HepG2 (cell line): Measurements from ENCODE around the gene COPB2. TPM values are rescaled to one million over a fixed set of nuclear protein-coding genes. Genes with fewer than 3 reads are reported as not detected.

Source experiments
- ATAC-seq: fragments of 200-7000 bp; cut with Tn5 transposase; 3 replicates; pipeline ENCODE4 v1.9.1; 2020; ENCODE audit warnings: mild to moderate bottlenecking, moderate library complexity
- Bru-seq: library from RNA; stranded (reverse); fragments of 400-500 nt; gene quantifications from one replicate; lab custom pipeline; 2021; lab: Mats Ljungman, UMichigan
- BruChase-seq, 2 experiments: library from RNA; stranded (reverse); fragments of 400-500 nt; gene quantifications; one replicate each; lab custom pipeline; 2021; lab: Mats Ljungman, UMichigan
- BruUV-seq: library from RNA; stranded (reverse); fragments of 400-500 nt; replicated peaks from 2 replicates; lab custom pipeline; 2021; lab: Mats Ljungman, UMichigan
- CTCF ChIA-PET: fragments of 300-600 bp; formaldehyde crosslinking; extraction: SDS; loops from one replicate; lab custom pipeline; 2021; ENCODE audit warnings: low total read pairs, inconsistent platforms, low intra/inter-chr PET ratio; lab: Yijun Ruan, JAX
- POLR2A ChIA-PET: fragments of 350-600 bp; sonication (Branson Sonifier 250); formaldehyde crosslinking; loops from one replicate; lab custom pipeline; 2020; ENCODE audit warnings: antibody characterized with exemption, inconsistent platforms; lab: Yijun Ruan, JAX
- DNase-seq: peaks from one replicate; pipeline ENCODE4 v3.0.0-alpha.2; 2015; ENCODE audit warnings: low spot score
- FAIRE-seq: peaks from 3 replicates; lab custom pipeline; 2011; peaks lifted over from hg19 to GRCh38; lab: Jason Lieb, UNC
- H2AFZ ChIP-seq: one replicate; pipeline ENCODE4 v1.6.1; 2011; ENCODE audit warnings: low read length, inconsistent platforms
- H3K27ac ChIP-seq: fragments of 300-600 bp; 3 replicates; pipeline ENCODE4 v1.8.0; 2011; ENCODE audit warnings: mixed run types, mild to moderate bottlenecking, mixed read lengths, low read length, inconsistent platforms; ENCODE audit not compliant: insufficient read depth; ENCODE audit errors: extremely low read length
- H3K27me3 ChIP-seq, 2 experiments: fragments of 200-600 bp in 1 of 2; 2 replicates in 1 of 2; 3 replicates in 1 of 2; pipeline versions ENCODE4 v1.6.0 to v1.8.0; 2011; ENCODE audit warnings: low read length in 2 of 2, mild to moderate bottlenecking in 2 of 2, moderate library complexity in 2 of 2, inconsistent platforms in 1 of 2; ENCODE audit not compliant: insufficient read depth in 2 of 2, control insufficient read depth in 1 of 2
- H3K36me3 ChIP-seq, 2 experiments: fragments of 200-600 bp in 1 of 2; replicated peaks in 1 of 2; 2 replicates in 1 of 2; 3 replicates in 1 of 2; pipeline versions ENCODE4 v1.5.1 to v1.8.0; 2011; ENCODE audit warnings: low read length in 2 of 2, inconsistent platforms in 1 of 2; ENCODE audit not compliant: insufficient read depth in 2 of 2, control insufficient read depth in 1 of 2
- H3K4me1 ChIP-seq: 2 replicates; pipeline ENCODE4 v1.5.1; 2012; ENCODE audit warnings: low read length, inconsistent platforms; ENCODE audit not compliant: insufficient read depth
- H3K4me2 ChIP-seq: 2 replicates; pipeline ENCODE4 v1.6.0; 2011; ENCODE audit warnings: low read depth, low read length, inconsistent platforms
- H3K4me3 ChIP-seq, 3 experiments: fragments of 200-600 bp in 1 of 3; sonication (generic), shearing (Covaris generic) in 1 of 3; replicated peaks in 1 of 3; 2 replicates each; pipeline ENCODE4 v1.5.1; 2011 to 2016; ENCODE audit warnings: low read length in 3 of 3, inconsistent platforms in 2 of 3, low read depth in 2 of 3, mild to moderate bottlenecking in 2 of 3, control low read depth in 1 of 3, mixed read lengths in 1 of 3; ENCODE audit not compliant: insufficient read depth in 1 of 3
- H3K79me2 ChIP-seq: one replicate; pipeline ENCODE4 v1.6.1; 2011; ENCODE audit warnings: low read length, inconsistent platforms; ENCODE audit not compliant: insufficient read depth
- H3K9ac ChIP-seq: 2 replicates; pipeline ENCODE4 v1.6.0; 2011; ENCODE audit warnings: mild to moderate bottlenecking, low read depth, low read length, inconsistent platforms; ENCODE audit not compliant: insufficient read depth
- H3K9me3 ChIP-seq: 2 replicates; pipeline ENCODE4 v1.5.1; 2012; ENCODE audit warnings: mild to moderate bottlenecking, low read length
- H4K20me1 ChIP-seq: 2 replicates; pipeline ENCODE4 v1.6.0; 2011; ENCODE audit warnings: inconsistent platforms, mild to moderate bottlenecking, low read length, moderate library complexity; ENCODE audit not compliant: insufficient read depth
- HOXD1 ChIP-seq: sonication (generic); formaldehyde crosslinking; IDR thresholded peaks from 2 replicates; pipeline ENCODE4 v1.5.0; 2020; ENCODE audit warnings: missing genetic modification reagents
- KDM2A ChIP-seq: sonication (generic); formaldehyde crosslinking; IDR thresholded peaks from 2 replicates; pipeline ENCODE4 v1.4.0; 2020; ENCODE audit warnings: low read depth, missing genetic modification reagents, borderline replicate concordance
- NR1H2 ChIP-seq: sonication (generic); formaldehyde crosslinking; IDR thresholded peaks from 2 replicates; pipeline ENCODE4 v1.8.1; 2022; ENCODE audit warnings: low read depth, missing genetic modification reagents, borderline replicate concordance
- SMARCE1 ChIP-seq: fragments of 450-650 bp; IDR thresholded peaks from 2 replicates; pipeline ENCODE4 v1.6.1; 2017; ENCODE audit warnings: borderline replicate concordance
- TFDP1 ChIP-seq: IDR thresholded peaks from 2 replicates; pipeline ENCODE4 v1.6.1; 2016; ENCODE audit warnings: missing compliant biosample characterization, missing genetic modification reagents, borderline replicate concordance
- TRAFD1 ChIP-seq: sonication (generic); formaldehyde crosslinking; IDR thresholded peaks from 2 replicates; pipeline ENCODE4 v1.5.1; 2020; ENCODE audit warnings: missing genetic modification reagents, mild to moderate bottlenecking, borderline replicate concordance
- ZFP62 ChIP-seq: sonication (generic); formaldehyde crosslinking; IDR thresholded peaks from 2 replicates; pipeline ENCODE4 v1.4.0; 2020; ENCODE audit warnings: missing genetic modification reagents
- ZIK1 ChIP-seq: sonication (generic); formaldehyde crosslinking; IDR thresholded peaks from 2 replicates; pipeline ENCODE4 v1.5.0; 2020; ENCODE audit warnings: mild to moderate bottlenecking, low read depth, missing genetic modification reagents, borderline replicate concordance
- ZKSCAN8 ChIP-seq: IDR thresholded peaks from 2 replicates; pipeline ENCODE4 v1.6.1; 2016; ENCODE audit warnings: borderline replicate concordance, missing genetic modification reagents, missing compliant biosample characterization
- ZNF124 ChIP-seq: sonication (generic); formaldehyde crosslinking; IDR thresholded peaks from 2 replicates; pipeline ENCODE4 v1.4.0; 2020; ENCODE audit warnings: missing genetic modification reagents
- ZNF264 ChIP-seq: sonication (generic); formaldehyde crosslinking; IDR thresholded peaks from 2 replicates; pipeline ENCODE4 v1.4.0; 2020; ENCODE audit warnings: missing genetic modification reagents
- ZNF563 ChIP-seq: sonication (generic); formaldehyde crosslinking; IDR thresholded peaks from 2 replicates; pipeline ENCODE4 v1.8.0; 2022; ENCODE audit warnings: mild to moderate bottlenecking, moderate library complexity, missing genetic modification reagents
- ZNF660 ChIP-seq: sonication (generic); formaldehyde crosslinking; IDR thresholded peaks from 2 replicates; pipeline ENCODE4 v1.5.1; 2020; ENCODE audit warnings: mild to moderate bottlenecking, low read depth, missing genetic modification reagents, borderline replicate concordance
- ZSCAN12 ChIP-seq: sonication (generic); formaldehyde crosslinking; IDR thresholded peaks from 2 replicates; pipeline ENCODE4 v1.9.0; 2021; ENCODE audit warnings: mild to moderate bottlenecking, missing genetic modification reagents
- WGBS: methylation state at CpG from one replicate; pipeline ENCODE4 v1.1.6; 2017; ENCODE audit warnings: low lambda C conversion rate; 5-methylcytosine and 5-hydroxymethylcytosine counted together
- in situ Hi-C: cut with HindIII; loops from 2 replicates; pipeline ENCODE4 v1.10.0; 2017; ENCODE audit warnings: low pct_unique_long_range_greater_than_20kb; ENCODE audit not compliant: extremely low pct_ligation_motif_present
- intact Hi-C: fragments of 100-400 bp; cut with micrococcal nuclease; formaldehyde crosslinking; loops from one replicate; pipeline ENCODE4 v1.10.0; 2022; ENCODE audit not compliant: unreplicated experiment
- long read RNA-seq, 2 experiments: library from RNA in 1 of 2; library from polyadenylated mRNA in 1 of 2; stranded (forward) in 1 of 2; unstranded in 1 of 2; transcript quantifications; one replicate each; pipeline ENCODE4 v2.0.0, GENCODE V29; 2019 to 2022
- polyA minus RNA-seq, 3 experiments: library from RNA; depleted of rRNA, polyadenylated mRNA; stranded (reverse); fragments of >200 nt; gene quantifications; 2 replicates each; pipeline ENCODE4 v1.2.3, GENCODE V29; 2011; ENCODE audit warnings: low replicate concordance in 1 of 3
- polyA plus RNA-seq, 8 experiments: library from polyadenylated mRNA; depleted of rRNA in 3 of 8; stranded (reverse) in 7 of 8; unstranded in 1 of 8; fragments of >200 nt; fragmentation: Illumina TruSeq in 4 of 8; extraction: Trizol in 4 of 8; gene quantifications; 2 replicates each; pipeline versions ENCODE4 v1.2.1 to v1.2.3, GENCODE V29; 2011 to 2016; ENCODE audit warnings: low read depth in 4 of 8, missing spikeins in 1 of 8, mixed read lengths in 1 of 8; ENCODE audit not compliant: insufficient read depth in 1 of 8
- total RNA-seq, 5 experiments: library from RNA; depleted of rRNA; stranded (reverse); fragments of >200 nt; fragmentation: Illumina TruSeq; extraction: Trizol; gene quantifications; 2 replicates each; pipeline ENCODE4 v1.2.3, GENCODE V29; 2016; ENCODE audit warnings: low read depth in 1 of 5

COPB2 gene
- 217 and 344 TPM in 2 replicates for total RNA-seq (2016; rRNA removed; fragmentation: Illumina TruSeq; extraction: Trizol)
- total RNA-seq (2016; cell fraction: cytosol; rRNA removed; fragmentation: Illumina TruSeq; extraction: Trizol; ENCODE audit: low read depth), result 22.5 and 24.4 TPM in 2 replicates
- 219 and 334 TPM in 2 replicates for total RNA-seq (2016; cell fraction: insoluble cytoplasmic fraction; rRNA removed; fragmentation: Illumina TruSeq; extraction: Trizol)
- total RNA-seq (2016; cell fraction: membrane; rRNA removed; fragmentation: Illumina TruSeq; extraction: Trizol), result 46.5 and 54.3 TPM in 2 replicates
- 136 and 143 TPM in 2 replicates for total RNA-seq (2016; cell fraction: nucleus; rRNA removed; fragmentation: Illumina TruSeq; extraction: Trizol)
- 69.8 and 83.3 TPM in 2 replicates for polyA plus RNA-seq (2011; rRNA removed)
- 43.9 and 56.1 TPM in 2 replicates for polyA plus RNA-seq (2011; cell fraction: cytosol; rRNA removed)
- polyA plus RNA-seq (2011; cell fraction: nucleus; rRNA removed), result 68.8 and 75.9 TPM in 2 replicates
- polyA plus RNA-seq (2012), result 73.1 and 86.5 TPM in 2 replicates
- 7.4 and 8.5 TPM in 2 replicates for polyA plus RNA-seq (2016; cell fraction: cytosol; fragmentation: Illumina TruSeq; extraction: Trizol; ENCODE audit: low read depth)
- 223 and 229 TPM in 2 replicates for polyA plus RNA-seq (2016; cell fraction: insoluble cytoplasmic fraction; fragmentation: Illumina TruSeq; extraction: Trizol; ENCODE audit: low read depth)
- polyA plus RNA-seq (2016; cell fraction: membrane; fragmentation: Illumina TruSeq; extraction: Trizol; ENCODE audit: low read depth), result 17.5 and 20.2 TPM in 2 replicates
- polyA plus RNA-seq (2016; cell fraction: nucleus; fragmentation: Illumina TruSeq; extraction: Trizol; ENCODE audit: insufficient read depth, low read depth), result 104 and 124 TPM in 2 replicates
- 88.1 and 105 TPM in 2 replicates for polyA minus RNA-seq (2011; rRNA and poly(A)+ RNA removed; ENCODE audit: low replicate concordance)
- 81.4 and 88.0 TPM in 2 replicates for polyA minus RNA-seq (2011; cell fraction: cytosol; rRNA and poly(A)+ RNA removed)
- 208 and 229 TPM in 2 replicates for polyA minus RNA-seq (2011; cell fraction: nucleus; rRNA and poly(A)+ RNA removed)
- Bru-seq, nascent RNA, result percentile 95 among the genes with signal in this experiment
- percentile 96 among the genes with signal in this experiment for BruChase-seq, experiment 1, labeled RNA remaining after a 6-hour chase
- BruChase-seq, experiment 2, labeled RNA remaining after a 2-hour chase, result percentile 94 among the genes with signal in this experiment
- long read RNA-seq, experiment 1, transcript COPB2-201 (22 exons, 3,360 nt), result major isoform, 114 of 195 reads
- long read RNA-seq, experiment 1, partial matches to known transcripts, result 57 of 195 reads
- long read RNA-seq, experiment 1, other reads (novel, unspliced or antisense), result 24 of 195 reads
- long read RNA-seq, experiment 2, transcript COPB2-201 (22 exons, 3,360 nt), result major isoform, 90 of 242 reads
- long read RNA-seq, experiment 2, partial matches to known transcripts, result 98 of 242 reads
- long read RNA-seq, experiment 2, other reads (novel, unspliced or antisense), result 52 of 242 reads

GRCh38 chr3:139389552-139390368, at the start of gene COPB2:
Gene COPB2, minus strand, starts transcription at chr3:139389647. Its CDS starts 97 bp downstream, at chr3:139389550.
- CTCF ChIA-PET, result no interaction called here
- POLR2A ChIA-PET, result interaction anchor here (0.8 to 1.6 kb wide), 12 partner anchors 10 to 1553 kb away, joined by 3 to 16 read pairs (median 4); partner anchors contain the start of gene NMNAT3
- Histone ChIP-seq H2AFZ (no peak within 1 kb of the TSS), H4K20me1 (peaks cover 25% of the 10 kb centered on the region), H3K9me3 (no peaks in the 10 kb centered on the region), H3K36me3 (peaks cover 0 to 2% of the 10 kb centered on the region in 2 experiments; a peak in 1 of 5 replicates), H3K4me3 (peak within 1 kb of the TSS; percentile 87 to 97 (median 91)), H3K9ac (peak within 1 kb of the TSS; percentile 99), H3K27ac (peak within 1 kb of the TSS; percentile 98), H3K4me2 (peak within 1 kb of the TSS; percentile 86), H3K4me1 (peaks cover 36% of the 10 kb centered on the region), H3K79me2 (peaks cover 51% of the 10 kb centered on the region), H3K27me3 (no peaks in the 10 kb centered on the region; a peak in 1 of 5 replicates)
- FAIRE-seq, result peak; percentile 93
- intact Hi-C loops, result no loop called here
- whole genome bisulfite sequencing, result 0% methylated on average over 26 of the region's 52 CpGs
- DNase-seq, result peak; percentile 97
- in situ Hi-C loops, result no loop called here
- BruUV-seq, result TSS peak; percentile 90
- peak; percentile 96 for ATAC-seq
- TF ChIP-seq NR1H2 (CRISPR knock-in tag) (peak; percentile 48; the same call in 1 of the 2 replicates), ZNF264 (CRISPR knock-in tag) (peak; percentile 63; the same call in 1 of the 2 replicates), ZSCAN12 (CRISPR knock-in tag) (no peak), ZKSCAN8 (CRISPR knock-in tag) (peak; percentile 61), HOXD1 (CRISPR knock-in tag) (peak; percentile 59; the same call in 1 of the 2 replicates), ZNF660 (CRISPR knock-in tag) (no peak), ZFP62 (no peak), ZNF124 (no peak; the same call in 1 of the 2 replicates), ZIK1 (peak; percentile 78; the same call in 1 of the 2 replicates), TRAFD1 (no peak), SMARCE1 (no peak), KDM2A (CRISPR knock-in tag) (peak; percentile 71), TFDP1 (CRISPR knock-in tag) (0 out of 2 replicates have a peak, but pooled peaks have one; percentile 10), ZNF563 (CRISPR knock-in tag) (no peak)
